ENCODE results near the gene MARS1.

- TF ChIP-seq GABPA (IDR thresholded peaks at IDR 0.05; ENCODE audit: low read depth) = no peak
- no peak for TF ChIP-seq REST (IDR thresholded peaks at IDR 0.05; ENCODE audit: insufficient replicate concordance, low read depth)
Observed at GRCh38 chr12:57525615-57526383, 37.9 kb downstream of the MARS1 start.

All from HL-60 (cell line).